Stimulated activated CD4-positive, alpha-beta T cell treated with anti-CD3 and anti-CD28 coated beads, Interleukin-2, amount 100 ng/mL, for 4 hours (primary cell): Measurements from ENCODE around the gene DMPK.

ENCODE experiments used
- DNase-seq: peaks from one replicate; pipeline ENCODE4 v3.0.0-alpha.2; 2020; ENCODE audit warnings: low read depth

Gene DMPK, protein sequence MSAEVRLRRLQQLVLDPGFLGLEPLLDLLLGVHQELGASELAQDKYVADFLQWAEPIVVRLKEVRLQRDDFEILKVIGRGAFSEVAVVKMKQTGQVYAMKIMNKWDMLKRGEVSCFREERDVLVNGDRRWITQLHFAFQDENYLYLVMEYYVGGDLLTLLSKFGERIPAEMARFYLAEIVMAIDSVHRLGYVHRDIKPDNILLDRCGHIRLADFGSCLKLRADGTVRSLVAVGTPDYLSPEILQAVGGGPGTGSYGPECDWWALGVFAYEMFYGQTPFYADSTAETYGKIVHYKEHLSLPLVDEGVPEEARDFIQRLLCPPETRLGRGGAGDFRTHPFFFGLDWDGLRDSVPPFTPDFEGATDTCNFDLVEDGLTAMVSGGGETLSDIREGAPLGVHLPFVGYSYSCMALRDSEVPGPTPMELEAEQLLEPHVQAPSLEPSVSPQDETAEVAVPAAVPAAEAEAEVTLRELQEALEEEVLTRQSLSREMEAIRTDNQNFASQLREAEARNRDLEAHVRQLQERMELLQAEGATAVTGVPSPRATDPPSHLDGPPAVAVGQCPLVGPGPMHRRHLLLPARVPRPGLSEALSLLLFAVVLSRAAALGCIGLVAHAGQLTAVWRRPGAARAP

DNA sequence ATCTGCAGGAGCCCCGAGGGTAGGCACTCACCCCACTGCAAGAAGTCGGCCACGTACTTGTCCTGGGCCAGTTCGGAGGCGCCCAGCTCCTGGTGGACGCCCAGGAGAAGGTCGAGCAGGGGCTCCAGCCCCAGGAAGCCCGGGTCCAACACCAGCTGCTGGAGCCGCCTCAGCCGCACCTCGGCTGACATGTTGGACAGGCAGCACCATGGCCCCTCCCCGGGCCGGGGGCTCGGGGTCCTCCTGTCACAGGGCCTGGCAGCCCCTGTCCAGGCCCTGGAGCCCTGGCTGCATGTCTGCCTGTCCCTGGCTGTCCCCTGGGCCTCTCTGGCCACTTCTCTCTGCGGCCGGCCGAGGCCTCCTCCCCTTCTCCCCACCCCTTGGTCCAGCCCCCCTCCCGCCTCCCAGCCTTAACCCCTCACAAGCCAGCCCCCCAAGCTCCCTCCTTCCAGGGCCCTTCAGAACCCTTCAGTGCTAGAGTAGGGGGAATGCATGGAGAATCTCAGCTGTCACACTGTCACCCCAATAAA lies at the start of gene DMPK:
Gene DMPK (minus strand): TSS at position 329 of the 530 bp plus-strand sequence. CDS start 138 bp downstream, at position 191.
- no peak for DNase-seq

- DNase-seq: no peak
Observed at GRCh38 chr19:45828945-45829344, 46.7 kb upstream of the DMPK start.

DNA sequence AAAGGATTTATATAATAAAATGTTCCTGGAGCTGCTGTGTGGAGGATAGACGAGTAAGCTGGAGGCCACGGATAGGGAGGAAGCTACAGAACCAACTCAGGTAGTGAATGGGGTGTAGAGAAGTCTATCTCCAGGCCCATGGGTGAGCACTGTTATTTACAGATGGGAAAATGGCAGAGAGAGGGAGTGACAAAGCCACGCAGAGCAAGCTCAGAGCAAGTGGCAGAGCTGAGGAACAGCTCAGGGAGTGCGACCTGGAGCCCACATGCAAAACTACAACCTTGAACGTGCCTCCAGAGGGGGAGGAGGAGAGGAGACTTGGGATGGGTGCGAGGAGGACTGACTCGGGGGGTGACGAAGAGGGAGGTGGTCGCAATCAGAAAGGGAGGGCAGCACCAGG lies 46.2 kb upstream of the DMPK start:
- no peak for DNase-seq

GRCh38 chr19:45827459-45828093 lies 45.3 kb upstream of the DMPK start:
- DNase-seq: no peak

DNA sequence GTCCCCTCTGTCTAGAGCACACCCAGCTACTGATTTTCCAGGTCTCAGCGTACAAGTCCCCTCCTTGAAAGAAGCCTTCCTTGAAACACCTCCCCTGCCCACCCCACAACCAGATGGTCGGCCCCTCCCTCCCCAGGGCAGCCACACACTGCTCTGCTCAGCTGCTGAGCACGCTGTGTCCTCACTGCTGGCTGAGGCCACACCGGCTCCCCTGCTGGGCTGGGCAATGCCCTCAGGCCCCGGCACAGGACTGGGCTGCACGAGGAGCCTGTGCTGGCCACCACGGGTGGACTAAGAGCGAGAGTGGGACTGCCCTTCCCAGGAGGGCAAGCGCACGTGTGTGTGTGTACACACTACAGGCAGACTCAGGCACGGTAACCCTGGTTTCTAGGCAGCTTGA lies 44.6 kb upstream of the DMPK start:
- no peak for DNase-seq

DNA sequence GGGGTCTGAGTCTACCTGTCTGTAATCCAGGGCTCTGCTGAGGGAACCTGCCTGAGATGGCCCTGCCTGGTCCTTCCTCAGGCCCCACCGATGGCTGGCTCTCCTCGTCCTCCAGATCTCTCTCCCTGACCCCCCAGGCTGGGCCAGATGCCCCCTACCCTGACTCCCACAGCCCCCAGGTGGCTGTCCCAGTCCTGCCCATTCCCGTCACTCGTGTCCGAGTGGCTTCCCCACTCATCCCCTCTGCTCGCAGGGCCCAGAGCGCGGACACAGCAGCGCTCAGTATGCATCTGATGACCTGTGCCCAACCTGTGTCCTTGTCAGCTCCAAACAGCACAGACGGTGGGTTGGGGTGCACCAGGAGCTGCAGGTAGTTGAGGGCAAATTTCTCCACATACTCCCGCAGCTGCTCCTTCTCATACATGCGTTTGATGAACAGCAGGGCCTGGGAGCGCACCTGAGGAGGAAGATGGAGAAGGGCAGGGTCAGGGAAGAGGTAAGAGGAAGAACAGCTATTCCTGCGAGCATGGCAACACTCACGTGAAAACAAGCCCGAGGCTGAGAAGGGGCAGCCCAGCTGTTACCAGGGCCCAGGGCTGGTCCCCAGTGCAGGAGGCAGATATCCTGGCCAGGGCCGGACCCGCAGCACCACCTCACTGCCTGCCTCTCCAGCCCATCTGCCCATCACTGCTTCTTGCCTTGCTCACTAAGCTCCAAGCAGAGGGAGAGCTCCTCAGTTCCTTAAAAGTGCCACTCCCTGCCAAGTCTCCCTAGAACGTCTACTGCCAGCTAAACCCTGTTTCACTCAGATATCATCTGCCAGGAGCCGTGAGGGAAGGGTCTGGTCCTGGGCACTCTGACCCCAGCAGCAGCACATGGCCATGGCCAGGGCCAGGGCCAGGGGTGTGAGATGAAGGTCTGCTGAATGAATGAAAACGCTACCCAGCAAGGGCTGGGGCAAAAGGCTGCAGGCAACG lies 43.9 kb upstream of the DMPK start:
- DNase-seq: no peak

DNA sequence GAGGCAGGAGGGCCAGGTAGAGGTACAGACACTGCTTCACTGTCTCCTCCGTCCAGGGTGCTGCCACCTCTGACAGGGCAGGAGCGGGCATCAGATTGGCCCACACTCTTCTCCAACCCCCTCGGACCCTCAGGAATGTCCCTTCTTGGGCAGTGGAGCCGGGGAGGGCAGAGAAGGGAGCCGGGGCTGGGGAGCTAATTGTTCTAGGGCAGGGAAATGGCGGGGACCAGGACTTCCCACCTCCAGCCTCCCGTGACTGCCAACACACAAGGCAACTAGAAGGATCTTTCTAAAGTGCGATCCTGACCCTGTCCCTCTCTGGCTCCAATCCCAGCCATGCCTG lies 42.9 kb upstream of the DMPK start:
- no peak for DNase-seq

GRCh38 chr19:45824531-45825262 lies 42.4 kb upstream of the DMPK start:
- no peak for DNase-seq

DNA sequence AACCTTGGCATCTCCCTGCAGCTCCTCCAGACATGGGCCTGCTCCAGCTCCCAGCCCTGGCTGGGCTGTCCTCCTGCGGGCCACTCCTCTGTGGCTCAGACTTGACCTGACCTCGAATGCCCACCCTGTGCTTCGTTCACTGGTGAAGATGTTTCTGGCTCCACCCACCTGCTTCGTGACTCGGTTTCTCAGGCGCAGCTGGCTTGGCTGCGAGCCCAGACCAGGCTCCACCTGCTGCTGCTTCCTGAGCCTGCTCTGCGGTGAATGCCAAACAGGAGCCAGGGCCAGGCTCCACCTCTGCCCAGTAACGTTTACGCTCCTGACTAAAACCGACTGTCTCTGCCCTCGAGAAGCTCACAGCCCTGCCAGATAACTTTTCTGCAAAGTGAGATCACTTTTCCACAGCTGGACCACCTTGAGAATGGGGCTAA lies 41.8 kb upstream of the DMPK start:
- DNase-seq: no peak

- no peak for DNase-seq
Observed at GRCh38 chr19:45823182-45823581, 40.9 kb upstream of the DMPK start.

DNA sequence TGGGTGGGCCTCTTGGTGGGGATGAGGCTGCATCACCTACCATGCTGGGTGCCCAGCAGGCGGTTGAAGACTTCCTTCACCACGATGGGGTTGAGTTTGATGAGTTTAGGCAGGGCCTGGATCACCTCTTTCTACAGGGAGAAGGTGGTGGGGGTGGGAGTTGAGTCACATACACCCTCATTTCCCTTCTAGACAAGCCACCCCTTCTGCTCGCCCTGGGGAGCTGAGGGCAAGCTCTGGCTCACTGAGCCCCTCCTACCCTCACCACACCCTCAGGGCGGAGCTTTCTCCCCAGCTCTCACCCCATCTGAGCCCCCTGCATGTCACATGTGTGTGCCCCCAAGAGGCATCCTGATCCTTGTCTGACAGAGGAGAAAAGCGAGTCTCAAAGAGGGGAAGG lies 40.4 kb upstream of the DMPK start:
- no peak for DNase-seq

DNA sequence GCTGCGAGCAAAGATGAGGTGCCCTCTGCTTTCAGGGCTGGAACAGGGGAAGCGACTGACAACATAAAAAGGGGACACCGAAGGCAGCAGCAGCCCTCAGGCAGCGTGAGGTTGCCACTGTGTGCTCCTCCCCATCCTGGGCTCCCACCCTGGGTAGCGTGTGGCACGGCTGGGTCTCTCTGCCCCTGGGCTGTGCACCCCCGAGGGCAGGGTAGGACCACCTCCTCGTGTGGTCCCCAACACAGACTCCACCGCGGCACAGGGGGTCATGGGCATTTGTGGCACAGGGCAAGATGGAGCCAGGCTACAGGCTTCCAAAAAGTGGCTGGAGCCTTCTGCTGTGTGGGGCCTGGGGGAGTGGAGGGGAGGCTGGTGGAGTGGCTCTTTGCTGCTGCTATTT lies 39.3 kb upstream of the DMPK start:
- DNase-seq: no peak

- DNase-seq: no peak
Observed at GRCh38 chr19:45821103-45821521, 38.8 kb upstream of the DMPK start.

DNA sequence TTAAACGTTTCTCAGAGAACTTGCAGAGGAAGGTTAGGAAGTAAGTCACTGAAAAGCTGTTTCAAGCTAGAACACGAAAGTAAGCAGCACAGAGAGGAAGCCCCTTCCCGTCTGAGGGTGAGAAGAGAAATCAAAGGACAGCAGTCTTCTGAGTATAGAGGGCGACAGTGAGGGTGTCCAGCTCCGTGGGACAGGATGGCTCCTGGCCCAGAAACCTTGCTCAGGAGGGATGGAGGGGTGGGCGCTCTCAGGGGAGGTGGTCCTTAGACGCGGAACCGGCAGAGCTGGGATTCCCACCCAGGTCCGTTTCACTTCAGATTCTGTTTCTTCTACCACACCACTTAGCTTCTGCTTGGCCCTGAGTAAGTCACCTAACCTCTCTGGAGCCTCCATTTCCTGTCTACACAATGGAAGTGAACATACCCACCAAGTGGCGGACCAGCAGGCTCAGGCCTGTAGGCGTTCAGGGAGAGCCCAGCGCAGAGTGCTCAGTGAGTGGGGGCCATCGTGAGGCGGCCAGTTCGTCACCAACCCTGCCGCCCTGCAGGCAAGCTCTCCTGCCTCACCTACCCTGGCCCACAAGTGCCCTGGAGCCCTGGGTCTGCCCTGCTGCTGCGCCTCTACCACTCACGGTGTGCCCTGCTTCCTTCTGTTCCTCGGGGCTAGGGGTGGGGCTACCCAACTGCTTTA lies 38.3 kb upstream of the DMPK start:
- no peak for DNase-seq

DNA sequence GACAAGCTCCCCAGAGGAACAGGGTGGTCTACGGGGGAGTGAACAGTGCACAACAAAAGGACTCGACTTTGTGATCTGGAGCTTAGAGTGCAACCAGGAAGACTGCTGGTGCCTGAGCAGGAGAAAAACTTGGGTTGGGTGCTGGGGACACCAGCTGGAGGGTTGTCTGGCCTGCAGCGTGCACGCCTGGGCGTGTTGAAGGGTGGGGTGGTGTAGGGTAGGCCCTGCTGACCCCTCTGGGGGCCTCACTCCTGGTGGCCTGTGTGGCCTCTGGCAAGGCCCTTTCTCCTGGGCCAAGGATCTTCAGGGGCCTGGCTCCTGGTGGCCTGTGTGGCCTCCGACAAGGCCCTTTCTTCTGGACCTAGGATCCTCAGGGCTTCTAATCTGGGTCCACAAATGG lies 37.5 kb upstream of the DMPK start:
- no peak for DNase-seq

- no peak for DNase-seq
Observed at GRCh38 chr19:45817725-45818301, 35.5 kb upstream of the DMPK start.

- peak; percentile 95 for DNase-seq
Observed at GRCh38 chr19:45817010-45817724, 34.9 kb upstream of the DMPK start.

GRCh38 chr19:45816236-45817009 lies 34.1 kb upstream of the DMPK start:
- no peak for DNase-seq
